HuH-7.5 (cell line): Measurements from ENCODE around the gene PRCP.
"Not testable (repeated sequence)": the region's sequence is repeated elsewhere in the genome, so short reads cannot be mapped to it uniquely, and the experiment has no call there.

Experiments used
- DNase-seq: peaks from one replicate; pipeline ENCODE4 v3.0.0; 2011; ENCODE audit warnings: low spot score

PRCP gene

GRCh38 chr11:82900277-82901164 is at the start of gene PRCP:
PRCP (minus strand) TSS chr11:82900430; CDS start chr11:82900402, 28 bp downstream.
- DNase-seq = peak; percentile 78

GRCh38 chr11:82949352-82949751 is 49.1 kb upstream of the PRCP start:
- DNase-seq = no peak

GRCh38 chr11:82945682-82946081 is 45.5 kb upstream of the PRCP start:
- no peak for DNase-seq

- DNase-seq = not testable (repeated sequence)
Measured at GRCh38 chr11:82945041-82945440, 44.8 kb upstream of the PRCP start.

GRCh38 chr11:82944198-82944597 is 44.0 kb upstream of the PRCP start:
- no peak for DNase-seq

- not testable (repeated sequence) for DNase-seq
Measured at GRCh38 chr11:82943430-82943829, 43.2 kb upstream of the PRCP start.

GRCh38 chr11:82942376-82942775 is 42.1 kb upstream of the PRCP start:
- DNase-seq = no peak

- no peak for DNase-seq
Measured at GRCh38 chr11:82939456-82939855, 39.2 kb upstream of the PRCP start.

- DNase-seq = no peak
Measured at GRCh38 chr11:82937554-82937953, 37.3 kb upstream of the PRCP start.

GRCh38 chr11:82936261-82936660 is 36.0 kb upstream of the PRCP start:
- no peak for DNase-seq

GRCh38 chr11:82932564-82932963 is 32.3 kb upstream of the PRCP start:
- no peak for DNase-seq

- DNase-seq = no peak
Measured at GRCh38 chr11:82930734-82931133, 30.5 kb upstream of the PRCP start.

GRCh38 chr11:82930229-82930628 is 30.0 kb upstream of the PRCP start:
- DNase-seq = no peak

GRCh38 chr11:82929121-82929520 is 28.9 kb upstream of the PRCP start:
- DNase-seq = no peak

GRCh38 chr11:82927264-82927880 is 27.1 kb upstream of the PRCP start:
- DNase-seq = peak; percentile 28

GRCh38 chr11:82924522-82925224 is 24.4 kb upstream of the PRCP start:
- no peak for DNase-seq

GRCh38 chr11:82922396-82923173 is 22.4 kb upstream of the PRCP start:
- DNase-seq = not testable (repeated sequence)

GRCh38 chr11:82920227-82920626 is 20.0 kb upstream of the PRCP start:
- not testable (repeated sequence) for DNase-seq

- not testable (repeated sequence) for DNase-seq
Measured at GRCh38 chr11:82919786-82920185, 19.6 kb upstream of the PRCP start.

GRCh38 chr11:82909015-82909640 is 8.9 kb upstream of the PRCP start:
- DNase-seq = no peak

GRCh38 chr11:82908311-82908710 is 8.1 kb upstream of the PRCP start:
- DNase-seq = no peak
